ENCODE data around the gene SAMD14.

GRCh38 chr17:50072925-50073324 is 57.0 kb downstream of the SAMD14 start:
- TF ChIP-seq POLR2A (IDR thresholded peaks at IDR 0.05) (no peak), CTCF (IDR thresholded peaks at IDR 0.05 in 4 of 5, conservative IDR thresholded peaks at IDR 0.05 in 1 of 5) (no peak)
